ENCODE measurements around the gene DYNC1LI1.

The DYNC1LI1 gene

DNA sequence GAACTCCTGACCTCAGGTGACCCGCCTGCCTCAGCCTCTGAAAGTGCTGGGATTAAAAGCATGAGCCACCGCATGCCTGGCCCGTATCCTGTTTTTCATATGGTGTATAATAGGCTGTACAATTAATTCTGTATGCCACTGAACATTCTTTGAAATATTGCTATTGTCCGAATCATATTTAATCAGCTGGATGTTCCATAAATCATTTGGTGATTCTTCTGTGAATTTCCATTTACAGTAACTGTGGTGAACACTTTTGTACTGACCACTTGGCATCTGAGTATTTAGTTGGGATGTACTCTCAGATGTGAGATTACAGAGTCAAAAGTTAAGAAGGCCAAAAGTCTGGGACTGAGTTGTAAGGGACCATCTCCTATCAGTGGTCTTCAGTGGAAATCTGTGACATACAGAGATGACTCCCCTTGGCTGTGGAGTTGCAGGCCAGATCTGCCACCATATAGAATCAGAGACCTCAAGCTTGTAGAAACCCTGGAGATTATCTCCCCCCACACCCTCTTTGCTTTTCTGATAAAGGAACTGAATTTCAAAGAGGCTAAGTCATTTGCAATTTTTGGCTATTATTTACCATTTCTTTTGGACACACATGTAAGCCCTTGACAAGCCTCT is 25.7 kb upstream of the DYNC1LI1 start:
- Histone ChIP-seq H3K27me3 (ENCODE audit: insufficient read depth, poor library complexity, severe bottlenecking) (no peaks in the 10 kb centered on the region), H3K36me3 (ENCODE audit: low read depth) (no peaks in the 10 kb centered on the region), H3K9me3 (ENCODE audit: severe bottlenecking) (no peaks in the 10 kb centered on the region), H3K27ac (ENCODE audit: poor library complexity, severe bottlenecking) (no peak overlapping the region), H3K4me3 (ENCODE audit: severe bottlenecking) (no peak overlapping the region), H3K4me1 (ENCODE audit: insufficient read depth, poor library complexity, severe bottlenecking) (peaks cover 7% of the 10 kb centered on the region)
- TF ChIP-seq, protein P1, sequence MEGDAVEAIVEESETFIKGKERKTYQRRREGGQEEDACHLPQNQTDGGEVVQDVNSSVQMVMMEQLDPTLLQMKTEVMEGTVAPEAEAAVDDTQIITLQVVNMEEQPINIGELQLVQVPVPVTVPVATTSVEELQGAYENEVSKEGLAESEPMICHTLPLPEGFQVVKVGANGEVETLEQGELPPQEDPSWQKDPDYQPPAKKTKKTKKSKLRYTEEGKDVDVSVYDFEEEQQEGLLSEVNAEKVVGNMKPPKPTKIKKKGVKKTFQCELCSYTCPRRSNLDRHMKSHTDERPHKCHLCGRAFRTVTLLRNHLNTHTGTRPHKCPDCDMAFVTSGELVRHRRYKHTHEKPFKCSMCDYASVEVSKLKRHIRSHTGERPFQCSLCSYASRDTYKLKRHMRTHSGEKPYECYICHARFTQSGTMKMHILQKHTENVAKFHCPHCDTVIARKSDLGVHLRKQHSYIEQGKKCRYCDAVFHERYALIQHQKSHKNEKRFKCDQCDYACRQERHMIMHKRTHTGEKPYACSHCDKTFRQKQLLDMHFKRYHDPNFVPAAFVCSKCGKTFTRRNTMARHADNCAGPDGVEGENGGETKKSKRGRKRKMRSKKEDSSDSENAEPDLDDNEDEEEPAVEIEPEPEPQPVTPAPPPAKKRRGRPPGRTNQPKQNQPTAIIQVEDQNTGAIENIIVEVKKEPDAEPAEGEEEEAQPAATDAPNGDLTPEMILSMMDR (IDR thresholded peaks at IDR 0.05; ENCODE audit: poor library complexity, severe bottlenecking) = no peak
- DNase-seq (ENCODE audit: low spot score) (no peak), ATAC-seq (ENCODE audit: low read depth) (no peak)

- Histone ChIP-seq H3K4me1 (ENCODE audit: insufficient read depth, poor library complexity, severe bottlenecking) (peaks cover 7% of the 10 kb centered on the region), H3K27me3 (ENCODE audit: insufficient read depth, poor library complexity, severe bottlenecking) (no peaks in the 10 kb centered on the region), H3K36me3 (ENCODE audit: low read depth) (no peaks in the 10 kb centered on the region), H3K27ac (ENCODE audit: poor library complexity, severe bottlenecking) (no peak overlapping the region), H3K9me3 (ENCODE audit: severe bottlenecking) (no peaks in the 10 kb centered on the region), H3K4me3 (ENCODE audit: severe bottlenecking) (no peak overlapping the region)
- TF ChIP-seq, protein P1 (IDR thresholded peaks at IDR 0.05; ENCODE audit: poor library complexity, severe bottlenecking) = no peak
- ATAC-seq (ENCODE audit: low read depth) (no peak), DNase-seq (ENCODE audit: low spot score) (no peak)
Measured at GRCh38 chr3:32595323-32595722, 24.7 kb upstream of the DYNC1LI1 start.

DNA sequence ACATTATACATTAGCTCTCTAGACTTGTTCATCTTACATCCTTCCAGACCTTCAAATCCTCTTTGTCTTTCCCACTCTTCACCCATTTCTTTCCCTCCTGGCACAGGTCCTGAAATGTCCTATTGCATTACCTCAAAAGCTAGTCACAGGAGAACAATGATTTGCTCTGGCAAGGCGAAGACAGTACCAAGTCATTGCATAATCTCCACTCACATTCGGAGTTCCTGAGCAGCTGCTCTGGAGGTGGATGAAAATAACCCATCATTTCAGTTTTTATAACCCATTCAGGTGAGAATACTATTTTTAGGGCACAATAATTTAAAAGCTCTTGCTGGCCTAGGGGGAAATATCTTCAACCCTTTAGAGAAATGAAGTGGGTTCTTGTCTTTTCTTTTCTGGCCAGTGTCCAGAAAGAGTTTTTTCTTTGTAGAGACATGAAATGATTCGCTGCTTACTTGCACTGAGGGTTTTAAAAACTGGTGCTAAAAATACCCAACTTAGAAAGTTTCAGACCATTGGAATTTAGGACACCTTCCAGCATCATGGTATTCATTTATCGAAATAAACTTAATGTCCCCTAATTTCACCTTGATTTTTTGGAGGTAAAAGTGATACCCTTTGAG is 23.4 kb upstream of the DYNC1LI1 start:
- Histone ChIP-seq H3K9me3 (ENCODE audit: severe bottlenecking) (no peaks in the 10 kb centered on the region), H3K36me3 (ENCODE audit: low read depth) (no peaks in the 10 kb centered on the region), H3K27ac (ENCODE audit: poor library complexity, severe bottlenecking) (no peak overlapping the region), H3K4me1 (ENCODE audit: insufficient read depth, poor library complexity, severe bottlenecking) (peaks cover 7% of the 10 kb centered on the region), H3K27me3 (ENCODE audit: insufficient read depth, poor library complexity, severe bottlenecking) (no peaks in the 10 kb centered on the region), H3K4me3 (ENCODE audit: severe bottlenecking) (no peak overlapping the region)
- TF ChIP-seq, protein P1 (IDR thresholded peaks at IDR 0.05; ENCODE audit: poor library complexity, severe bottlenecking) = no peak
- DNase-seq (ENCODE audit: low spot score) (no peak), ATAC-seq (ENCODE audit: low read depth) (peak; percentile 67)

- no peak overlapping the region for H3K4me3 ChIP-seq (ENCODE audit: severe bottlenecking)
Measured at GRCh38 chr3:32592696-32593353, 22.2 kb upstream of the DYNC1LI1 start.

More at GRCh38 chr3:32592696-32593353, 22.2 kb upstream of the DYNC1LI1 start:
- no peak for ATAC-seq (ENCODE audit: low read depth)
- Histone ChIP-seq H3K27ac (ENCODE audit: poor library complexity, severe bottlenecking) (no peak overlapping the region), H3K27me3 (ENCODE audit: insufficient read depth, poor library complexity, severe bottlenecking) (no peaks in the 10 kb centered on the region), H3K36me3 (ENCODE audit: low read depth) (no peaks in the 10 kb centered on the region), H3K4me1 (ENCODE audit: insufficient read depth, poor library complexity, severe bottlenecking) (peaks cover 7% of the 10 kb centered on the region), H3K9me3 (ENCODE audit: severe bottlenecking) (no peaks in the 10 kb centered on the region)
- TF ChIP-seq, protein P1 (IDR thresholded peaks at IDR 0.05; ENCODE audit: poor library complexity, severe bottlenecking) = no peak
- DNase-seq (ENCODE audit: low spot score) = no peak

All from RWPE2 (cell line).